Activated naive CD4-positive, alpha-beta T cell treated with Interleukin-2 at 50 U/mL for 16 hours (primary cell): ENCODE data around the gene SLC35D1.
"Not testable (repeated sequence)": the region's sequence is repeated elsewhere in the genome, so short reads cannot be mapped to it uniquely, and the experiment has no call there.

Experiments
- DNase-seq: peaks from one replicate; pipeline ENCODE4 v3.0.0-alpha.2; 2020

Gene SLC35D1

DNA sequence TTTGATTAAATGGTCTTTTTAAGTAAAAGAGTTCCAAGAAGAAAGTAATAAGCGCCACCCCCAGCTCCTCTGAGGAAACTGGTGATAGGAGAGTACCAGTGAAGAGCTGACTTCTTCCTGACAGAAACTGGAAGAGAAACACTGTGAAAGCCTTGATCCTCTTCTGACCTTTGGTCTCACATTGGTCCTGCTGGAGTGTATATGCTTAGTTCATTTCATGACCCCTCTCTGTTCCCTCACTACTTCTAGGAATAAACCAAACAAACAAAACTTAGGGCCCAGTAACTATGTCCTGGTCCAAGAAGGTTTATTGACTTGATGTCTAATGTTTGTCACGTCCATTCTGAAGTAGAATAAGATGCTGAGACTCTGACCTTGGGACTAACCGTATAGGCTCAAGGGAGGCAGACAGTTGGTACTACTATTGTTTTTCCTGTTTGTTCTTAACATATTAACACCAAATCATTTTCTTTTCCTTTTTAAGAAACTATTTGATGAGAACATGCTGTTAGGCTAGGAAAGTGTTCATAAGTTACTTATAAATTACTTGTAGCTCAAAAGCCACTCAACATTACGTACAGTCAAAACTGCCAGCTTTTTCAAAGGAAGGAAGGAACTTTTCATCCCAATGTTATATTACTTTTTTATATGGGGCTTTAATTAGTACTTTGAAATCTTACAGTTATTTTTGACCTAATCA is 71.2 kb downstream of the SLC35D1 start:
- no peak for DNase-seq

DNA sequence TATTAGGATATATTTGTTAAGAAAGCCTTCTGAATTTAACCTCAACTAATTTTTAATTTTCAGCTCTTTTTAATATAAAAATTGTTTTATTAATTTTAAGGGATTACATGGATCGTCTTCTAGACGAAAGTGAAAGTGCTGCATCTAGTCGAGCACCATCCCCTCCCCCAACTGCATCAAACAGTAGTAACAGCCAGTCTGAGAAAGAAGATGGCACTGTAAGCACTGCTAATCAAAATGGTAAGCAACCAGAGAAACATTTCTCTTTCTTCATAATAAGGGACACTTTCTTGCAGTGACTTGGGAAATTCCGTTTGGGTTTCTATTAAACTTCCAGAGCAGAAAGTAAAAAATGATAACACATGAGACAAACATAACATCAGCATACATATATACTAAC is 72.3 kb downstream of the SLC35D1 start:
- peak; percentile 38 for DNase-seq

DNA sequence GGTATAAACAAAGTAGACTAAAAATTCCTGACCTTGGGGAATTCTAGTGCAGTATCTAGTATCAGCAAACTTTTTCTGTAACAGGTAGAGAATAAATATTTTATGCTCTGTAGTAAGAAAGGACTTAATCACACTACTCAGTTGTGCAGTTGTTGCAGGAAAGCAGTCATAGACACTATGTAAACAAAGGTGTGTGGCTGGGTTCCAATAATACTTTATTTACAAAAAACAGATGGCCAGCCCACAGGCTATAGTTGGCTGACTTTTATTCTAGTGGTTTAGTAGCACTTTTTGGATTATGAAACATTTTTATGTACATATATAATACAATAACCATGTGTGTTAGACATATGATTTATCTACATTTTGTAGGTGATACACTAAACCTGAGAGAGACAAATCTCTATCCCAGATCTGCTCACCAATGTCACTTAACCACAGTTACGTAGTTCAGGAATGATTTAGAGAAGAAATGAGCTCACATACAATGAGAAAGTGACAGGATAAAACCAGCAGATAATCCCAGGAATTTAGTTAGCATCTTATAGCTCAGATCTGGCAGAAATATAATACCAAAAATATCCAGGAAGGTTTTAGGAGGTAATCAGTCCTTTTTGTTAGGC is 73.1 kb downstream of the SLC35D1 start:
- DNase-seq, result no peak

DNA sequence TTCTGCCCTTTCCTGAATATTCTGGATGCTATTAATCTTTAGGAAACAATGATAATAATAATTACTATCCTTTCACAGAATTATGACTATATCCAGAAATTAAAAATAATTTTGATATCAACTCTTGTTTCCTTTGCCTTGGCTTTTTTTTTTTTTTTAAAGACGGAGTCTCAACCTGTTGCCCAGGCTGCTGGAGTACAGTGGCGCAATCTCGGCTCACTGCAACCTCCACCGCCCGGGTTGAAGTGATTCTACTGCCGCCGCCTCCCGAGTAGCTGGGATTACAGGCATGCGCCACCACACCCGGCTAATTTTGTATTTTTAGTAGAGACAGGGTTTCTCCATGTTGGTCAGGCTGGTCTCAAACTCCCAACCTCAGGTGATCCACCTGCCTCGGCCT is 74.3 kb downstream of the SLC35D1 start:
- DNase-seq, result not testable (repeated sequence)

DNA sequence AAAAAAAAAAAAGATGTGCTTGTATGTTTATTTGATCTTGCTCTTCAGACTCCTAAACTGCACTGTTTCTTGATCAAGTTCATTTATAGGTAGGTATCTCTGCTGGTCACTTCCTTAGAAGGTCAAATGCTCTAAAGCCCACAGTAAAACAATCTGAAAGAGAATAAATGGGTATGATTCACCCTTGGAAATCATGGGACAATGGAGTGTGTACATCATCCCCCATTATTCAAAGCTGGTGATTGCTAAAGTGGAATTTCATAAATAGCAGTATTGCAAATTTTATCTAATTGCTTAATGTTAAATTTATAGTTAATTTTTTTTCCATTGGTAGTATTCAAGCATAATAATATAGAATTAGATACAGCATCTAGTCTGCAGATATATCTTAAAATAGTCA is 75.7 kb downstream of the SLC35D1 start:
- no peak for DNase-seq

DNA sequence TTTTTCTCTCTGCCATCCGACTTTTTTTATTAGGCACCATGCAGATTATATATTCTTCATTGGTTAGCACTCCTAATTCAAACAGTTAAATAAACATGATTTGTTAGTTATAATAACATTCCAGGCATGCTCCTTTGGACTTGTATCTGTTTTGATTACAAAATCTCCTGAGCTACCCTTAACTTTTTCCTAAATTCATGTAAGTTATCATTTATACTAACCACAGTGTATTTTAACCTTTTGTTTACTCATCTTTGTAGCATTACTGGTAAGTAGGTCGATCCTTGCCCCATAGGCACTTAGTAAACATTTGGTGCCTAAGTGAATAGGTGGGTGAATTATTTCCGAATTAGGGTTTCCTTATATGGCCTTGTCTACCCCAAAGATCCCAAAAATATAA is 85.4 kb downstream of the SLC35D1 start:
- no peak for DNase-seq

DNA sequence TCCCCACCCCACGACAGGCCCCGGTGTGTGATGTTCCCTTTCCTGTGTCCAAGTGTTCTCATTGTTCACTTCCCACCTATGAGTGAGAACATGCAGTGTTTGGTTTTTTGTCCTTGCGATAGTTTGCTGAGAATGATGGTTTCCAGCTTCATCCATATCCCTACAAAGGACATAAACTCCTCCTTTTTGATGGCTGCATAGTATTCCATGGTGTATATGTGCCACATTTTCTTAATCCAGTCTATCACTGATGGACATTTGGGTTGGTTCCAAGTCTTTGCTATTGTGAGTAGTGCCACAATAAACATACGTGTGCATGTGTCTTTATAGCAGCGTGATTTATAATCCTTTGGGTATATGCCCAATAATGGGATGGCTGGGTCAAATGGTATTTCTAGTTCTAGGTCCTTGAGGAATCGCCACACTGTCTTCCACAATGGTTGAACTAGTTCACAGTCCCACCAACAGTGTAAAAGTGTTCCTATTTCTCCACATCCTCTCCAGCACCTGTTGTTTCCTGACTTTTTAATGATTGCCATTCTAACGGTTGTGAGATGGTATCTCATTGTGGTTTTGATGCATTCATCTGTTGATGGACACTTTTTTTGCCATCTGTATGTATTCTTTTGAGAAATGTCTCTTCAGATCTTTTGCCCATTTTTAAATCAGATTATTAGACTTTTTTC is 87.6 kb downstream of the SLC35D1 start:
- DNase-seq, result not testable (repeated sequence)

DNA sequence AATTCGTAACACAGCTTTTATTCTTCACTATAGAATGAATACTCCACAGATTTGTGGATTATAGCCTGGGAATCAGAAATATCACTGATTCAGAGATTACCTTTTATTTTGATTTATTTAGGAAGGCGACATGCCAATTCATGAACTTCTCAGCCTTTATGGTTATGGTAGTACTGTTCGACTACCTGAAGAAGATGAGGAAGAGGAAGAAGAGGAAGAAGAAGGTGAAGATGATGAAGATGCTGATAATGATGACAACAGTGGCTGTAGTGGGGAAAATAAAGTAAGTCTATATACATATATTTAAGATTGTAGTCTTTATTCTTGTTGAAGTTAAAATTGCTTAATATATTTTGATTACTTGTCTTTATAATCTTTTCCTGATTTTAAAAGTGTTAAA is 96.0 kb downstream of the SLC35D1 start:
- no peak for DNase-seq

DNA sequence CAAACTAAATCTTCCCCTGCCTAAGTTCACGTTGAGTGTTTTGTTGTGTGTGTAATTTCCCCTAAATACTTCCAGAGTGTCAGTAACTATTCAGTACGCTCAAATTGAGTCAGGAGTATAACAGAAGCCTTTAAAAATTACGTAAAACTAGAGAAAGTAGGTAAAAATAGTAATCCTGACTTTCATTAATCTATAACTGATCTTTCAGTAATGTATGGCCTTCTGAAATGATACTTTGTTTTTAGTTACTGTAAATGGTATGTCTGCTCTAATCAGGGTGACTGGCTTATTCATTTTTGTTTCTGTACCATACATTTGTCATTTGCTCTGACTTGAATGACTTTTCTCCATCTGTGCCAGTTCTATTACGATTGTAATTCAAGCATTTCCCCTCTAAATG is 99.7 kb downstream of the SLC35D1 start:
- DNase-seq, result no peak

DNA sequence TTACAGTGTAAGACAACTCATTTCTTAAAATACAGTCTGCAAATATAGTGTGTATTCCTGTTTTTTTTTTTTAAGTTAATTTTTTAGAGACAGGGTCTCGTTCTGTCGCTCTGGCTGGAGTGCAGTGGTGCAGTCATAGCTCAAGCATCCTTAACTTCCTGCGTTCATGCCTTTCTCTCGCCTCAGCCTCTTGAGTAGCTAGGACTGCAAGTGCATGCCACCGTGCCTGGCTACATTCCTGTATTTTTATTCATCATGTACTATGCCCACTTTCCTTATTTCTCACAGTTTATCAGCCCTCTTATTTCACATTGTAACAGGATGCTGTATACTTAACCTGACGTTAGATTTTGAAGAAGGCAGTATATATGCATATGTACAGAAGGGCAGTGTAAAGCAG is 102.4 kb downstream of the SLC35D1 start:
- DNase-seq, result no peak
